ENCODE measurements around the gene PPP5C.
"Not testable (repeated sequence)": the region's sequence is repeated elsewhere in the genome, so short reads cannot be mapped to it uniquely, and the experiment has no call there.

PPP5C gene

GRCh38 chr19:46319613-46320012, 27.3 kb upstream of the PPP5C start:
- DNase-seq (ENCODE audit: low read depth), result no peak
- TF ChIP-seq CTCF (conservative IDR thresholded peaks at IDR 0.05; ENCODE audit: low read depth, low read length), result no peak
- no peak overlapping the region for H3K4me3 ChIP-seq (ENCODE audit: low read length)

- no peak overlapping the region for H3K4me3 ChIP-seq (ENCODE audit: low read length)
- TF ChIP-seq CTCF (conservative IDR thresholded peaks at IDR 0.05; ENCODE audit: low read depth, low read length), result no peak
- DNase-seq (ENCODE audit: low read depth), result no peak
Observed at GRCh38 chr19:46320559-46320958, 26.3 kb upstream of the PPP5C start.

GRCh38 chr19:46321653-46322052, 25.2 kb upstream of the PPP5C start:
- TF ChIP-seq CTCF (conservative IDR thresholded peaks at IDR 0.05; ENCODE audit: low read depth, low read length), result no peak
- H3K4me3 ChIP-seq (ENCODE audit: low read length), result no peak overlapping the region
- no peak for DNase-seq (ENCODE audit: low read depth)

GRCh38 chr19:46323227-46323626, 23.7 kb upstream of the PPP5C start:
- not testable (repeated sequence) for DNase-seq (ENCODE audit: low read depth); H3K4me3 ChIP-seq (ENCODE audit: low read length)

- no peak for TF ChIP-seq CTCF (conservative IDR thresholded peaks at IDR 0.05; ENCODE audit: low read depth, low read length)
- H3K4me3 ChIP-seq (ENCODE audit: low read length), result no peak overlapping the region
- DNase-seq (ENCODE audit: low read depth), result no peak
Observed at GRCh38 chr19:46324277-46324676, 22.6 kb upstream of the PPP5C start.

- no peak overlapping the region for H3K4me3 ChIP-seq (ENCODE audit: low read length)
- no peak for DNase-seq (ENCODE audit: low read depth)
- TF ChIP-seq CTCF (conservative IDR thresholded peaks at IDR 0.05; ENCODE audit: low read depth, low read length), result no peak
Observed at GRCh38 chr19:46326608-46327007, 20.3 kb upstream of the PPP5C start.

GRCh38 chr19:46328079-46328478, 18.8 kb upstream of the PPP5C start:
- H3K4me3 ChIP-seq (ENCODE audit: low read length), result no peak overlapping the region
- no peak for TF ChIP-seq CTCF (conservative IDR thresholded peaks at IDR 0.05; ENCODE audit: low read depth, low read length)
- DNase-seq (ENCODE audit: low read depth), result no peak

- DNase-seq (ENCODE audit: low read depth), result no peak
- no peak for TF ChIP-seq CTCF (conservative IDR thresholded peaks at IDR 0.05; ENCODE audit: low read depth, low read length)
- no peak overlapping the region for H3K4me3 ChIP-seq (ENCODE audit: low read length)
Observed at GRCh38 chr19:46330319-46330918, 16.5 kb upstream of the PPP5C start.

Data from retinal pigment epithelial cell (primary cell).